ENCODE results near the gene TSPAN1.

TSPAN1 gene

GRCh38 chr1:46166521-46167462, 8.1 kb upstream of the TSPAN1 start:
- DNase-seq, result no peak

- DNase-seq, result no peak
Observed at GRCh38 chr1:46168477-46168876, 6.4 kb upstream of the TSPAN1 start.

GRCh38 chr1:46169811-46170454, 5.0 kb upstream of the TSPAN1 start:
- no peak for DNase-seq

GRCh38 chr1:46171351-46171750, 3.5 kb upstream of the TSPAN1 start:
- DNase-seq, result no peak

- no peak for DNase-seq
Observed at GRCh38 chr1:46171871-46172270, 3.0 kb upstream of the TSPAN1 start.

- no peak for DNase-seq
Observed at GRCh38 chr1:46172321-46172720, 2.6 kb upstream of the TSPAN1 start.

- no peak for DNase-seq
Observed at GRCh38 chr1:46173361-46173856, 1.5 kb upstream of the TSPAN1 start.

GRCh38 chr1:46175243-46175642, 356 bp downstream of the TSPAN1 start:
- DNase-seq, result no peak

- no peak for DNase-seq
Observed at GRCh38 chr1:46176211-46176865, 1.5 kb downstream of the TSPAN1 start, which contains the start of gene P3R3URF. Gene P3R3URF (minus strand): TSS chr1:46176488. CDS start chr1:46176471, 17 bp downstream.

- peak; percentile 42 for DNase-seq
Observed at GRCh38 chr1:46179138-46180081, 4.5 kb downstream of the TSPAN1 start.

GRCh38 chr1:46180082-46180616, 5.3 kb downstream of the TSPAN1 start:
- DNase-seq, result no peak

GRCh38 chr1:46181343-46182260, 6.7 kb downstream of the TSPAN1 start:
- no peak for DNase-seq

- no peak for DNase-seq
Observed at GRCh38 chr1:46183079-46183847, 8.4 kb downstream of the TSPAN1 start.

GRCh38 chr1:46183926-46184557, 9.2 kb downstream of the TSPAN1 start:
- DNase-seq, result no peak

GRCh38 chr1:46184920-46185658, 10.2 kb downstream of the TSPAN1 start:
- DNase-seq, result no peak

GRCh38 chr1:46186076-46186475, 11.2 kb downstream of the TSPAN1 start:
- no peak for DNase-seq

GRCh38 chr1:46187106-46187869, 12.4 kb downstream of the TSPAN1 start:
- no peak for DNase-seq
